Activated CD8-positive, alpha-beta memory T cell treated with anti-CD3 and anti-CD28 coated beads, Interleukin-2, amount 50 U/mL, for 4 hours (primary cell): ENCODE data around the gene B3GNT2.
"Not testable (repeated sequence)": the region's sequence is repeated elsewhere in the genome, so short reads cannot be mapped to it uniquely, and the experiment has no call there.

ENCODE experiments used
- DNase-seq: peaks from one replicate; pipeline ENCODE4 v3.0.0-alpha.2; 2020

B3GNT2 gene

GRCh38 chr2:62248226-62248625 is 52.3 kb downstream of the B3GNT2 start:
- no peak for DNase-seq

GRCh38 chr2:62250239-62250638 is 54.3 kb downstream of the B3GNT2 start:
- DNase-seq: no peak

GRCh38 chr2:62254424-62255266 is 58.7 kb downstream of the B3GNT2 start:
- DNase-seq: no peak

GRCh38 chr2:62257466-62257865 is 61.6 kb downstream of the B3GNT2 start:
- DNase-seq: no peak

- DNase-seq: no peak
Observed at GRCh38 chr2:62263076-62263715, 67.3 kb downstream of the B3GNT2 start.

GRCh38 chr2:62264186-62264585 is 68.3 kb downstream of the B3GNT2 start:
- no peak for DNase-seq

- no peak for DNase-seq
Observed at GRCh38 chr2:62265106-62265505, 69.2 kb downstream of the B3GNT2 start.

- no peak for DNase-seq
Observed at GRCh38 chr2:62266433-62267038, 70.6 kb downstream of the B3GNT2 start.

- DNase-seq: no peak
Observed at GRCh38 chr2:62267696-62268095, 71.8 kb downstream of the B3GNT2 start.

- DNase-seq: not testable (repeated sequence)
Observed at GRCh38 chr2:62268681-62269188, 72.8 kb downstream of the B3GNT2 start.

- DNase-seq: no peak
Observed at GRCh38 chr2:62270728-62271127, 74.8 kb downstream of the B3GNT2 start.
